Stimulated activated CD8-positive, alpha-beta memory T cell treated with anti-CD3 and anti-CD28 coated beads, Interleukin-4, amount 100 ng/mL, for 1 hour (primary cell): ENCODE measurements around the gene RIC1.
"Not testable (repeated sequence)": the region's sequence is repeated elsewhere in the genome, so short reads cannot be mapped to it uniquely, and the experiment has no call there.

ENCODE experiments used
- DNase-seq, 2 donors: peaks; one replicate each; pipeline ENCODE4 v3.0.0-alpha.2; 2020; ENCODE audit warnings: low read depth in 2 of 2, low spot score in 1 of 2

Gene RIC1

GRCh38 chr9:5783982-5784381, 155.1 kb downstream of the RIC1 start:
- DNase-seq: no peak

GRCh38 chr9:5784526-5785315, 155.8 kb downstream of the RIC1 start:
- no peak for DNase-seq

GRCh38 chr9:5786370-5787127, 157.6 kb downstream of the RIC1 start:
- no peak for DNase-seq

GRCh38 chr9:5787220-5787619, 158.3 kb downstream of the RIC1 start:
- DNase-seq: no peak

GRCh38 chr9:5787759-5788302, 158.9 kb downstream of the RIC1 start:
- DNase-seq: no peak

GRCh38 chr9:5789489-5789888, 160.6 kb downstream of the RIC1 start:
- no peak for DNase-seq

- no peak for DNase-seq
Measured at GRCh38 chr9:5790923-5791322, 162.0 kb downstream of the RIC1 start.

- no peak for DNase-seq
Measured at GRCh38 chr9:5791870-5792269, 163.0 kb downstream of the RIC1 start.

GRCh38 chr9:5793812-5794211, 164.9 kb downstream of the RIC1 start:
- no peak for DNase-seq

GRCh38 chr9:5796298-5796697, 167.4 kb downstream of the RIC1 start:
- DNase-seq: no peak

GRCh38 chr9:5798581-5798980, 169.7 kb downstream of the RIC1 start:
- no peak for DNase-seq

- DNase-seq: no peak
Measured at GRCh38 chr9:5799314-5799713, 170.4 kb downstream of the RIC1 start.

- not testable (repeated sequence) for DNase-seq
Measured at GRCh38 chr9:5800378-5800777, 171.5 kb downstream of the RIC1 start.

GRCh38 chr9:5800969-5801738, 172.2 kb downstream of the RIC1 start:
- no peak for DNase-seq

- no peak for DNase-seq
Measured at GRCh38 chr9:5801739-5802113, 172.8 kb downstream of the RIC1 start.

GRCh38 chr9:5805478-5805877, 176.6 kb downstream of the RIC1 start:
- no peak for DNase-seq

GRCh38 chr9:5811751-5812150, 182.8 kb downstream of the RIC1 start:
- no peak for DNase-seq

- DNase-seq: no peak
Measured at GRCh38 chr9:5813824-5814223, 184.9 kb downstream of the RIC1 start.

GRCh38 chr9:5815461-5815860, 186.6 kb downstream of the RIC1 start:
- no peak for DNase-seq

- no peak for DNase-seq
Measured at GRCh38 chr9:5817862-5818261, 189.0 kb downstream of the RIC1 start.

- DNase-seq: no peak
Measured at GRCh38 chr9:5818424-5819142, 189.7 kb downstream of the RIC1 start.
